Fibroblast of upper back skin (primary cell): ENCODE measurements around the gene MAN1C1.

Source experiments
- DNase-seq: peaks from one replicate; pipeline ENCODE4 v3.0.0-alpha.2; 2013

MAN1C1 gene

GRCh38 chr1:25699500-25700143 lies 83.0 kb downstream of the MAN1C1 start:
- no peak for DNase-seq

GRCh38 chr1:25700144-25700523 lies 83.5 kb downstream of the MAN1C1 start:
- peak; percentile 71 for DNase-seq

GRCh38 chr1:25700626-25701025 lies 84.0 kb downstream of the MAN1C1 start:
- no peak for DNase-seq

- DNase-seq: no peak
These were observed 84.6 kb downstream of the MAN1C1 start for GRCh38 chr1:25701030-25701785.

GRCh38 chr1:25702101-25702775 lies 85.6 kb downstream of the MAN1C1 start:
- peak; percentile 81 for DNase-seq

GRCh38 chr1:25703041-25703440 lies 86.5 kb downstream of the MAN1C1 start:
- no peak for DNase-seq

GRCh38 chr1:25703671-25704266 lies 87.2 kb downstream of the MAN1C1 start:
- no peak for DNase-seq

- DNase-seq: no peak
These were observed 87.7 kb downstream of the MAN1C1 start for GRCh38 chr1:25704267-25704691.

- no peak for DNase-seq
These were observed 89.1 kb downstream of the MAN1C1 start for GRCh38 chr1:25705699-25706098.

GRCh38 chr1:25706146-25707089 lies 89.8 kb downstream of the MAN1C1 start:
- no peak for DNase-seq

GRCh38 chr1:25707280-25708016 lies 90.9 kb downstream of the MAN1C1 start:
- DNase-seq: peak; percentile 41

GRCh38 chr1:25710583-25711347 lies 94.2 kb downstream of the MAN1C1 start:
- no peak for DNase-seq

GRCh38 chr1:25711555-25712298 lies 95.1 kb downstream of the MAN1C1 start:
- DNase-seq: peak; percentile 29

- no peak for DNase-seq
These were observed 95.8 kb downstream of the MAN1C1 start for GRCh38 chr1:25712299-25712970.

GRCh38 chr1:25713961-25714360 lies 97.4 kb downstream of the MAN1C1 start:
- DNase-seq: no peak

GRCh38 chr1:25714372-25714931 lies 97.9 kb downstream of the MAN1C1 start:
- no peak for DNase-seq

- DNase-seq: no peak
These were observed 99.3 kb downstream of the MAN1C1 start for GRCh38 chr1:25715888-25716287.

- DNase-seq: no peak
These were observed 99.7 kb downstream of the MAN1C1 start for GRCh38 chr1:25716320-25716719.

- DNase-seq: peak; percentile 56
These were observed 102.1 kb downstream of the MAN1C1 start for GRCh38 chr1:25718732-25719131.
